Panc1 (cell line): ENCODE results near the gene SV2B. TPM values are rescaled to one million over a fixed set of nuclear protein-coding genes. Genes with fewer than 3 reads are reported as not detected.

ENCODE experiments used
- ATAC-seq: fragments of 200-7000 bp; cut with Tn5 transposase; 2 replicates; pipeline ENCODE4 v1.9.1; 2020; ENCODE audit warnings: mild to moderate bottlenecking, moderate library complexity
- BruUV-seq: library from RNA; stranded (reverse); fragments of 400-500 nt; replicated peaks from 2 replicates; lab custom pipeline; 2021; lab: Mats Ljungman, UMichigan
- CTCF ChIA-PET: fragments of 300-600 bp; sonication (Branson Sonifier 250); formaldehyde crosslinking; loops from one replicate; lab custom pipeline; 2022; ENCODE audit warnings: antibody characterized with exemption; lab: Charles Lee
- POLR2A ChIA-PET: fragments of 300-600 bp; sonication (Branson Sonifier 250); formaldehyde crosslinking; loops from one replicate; lab custom pipeline; 2022; ENCODE audit warnings: antibody characterized with exemption; lab: Charles Lee
- DNase-seq: peaks from one replicate; pipeline ENCODE4 v3.0.0-alpha.2; 2010; ENCODE audit warnings: low read depth, low spot score
- H3K27ac ChIP-seq: 2 replicates; pipeline ENCODE4 v1.5.1; 2011; ENCODE audit warnings: mild to moderate bottlenecking, low read length, inconsistent platforms
- H3K27me3 ChIP-seq: fragments of 200-500 bp; sonication (Bioruptor generic); 2 replicates; pipeline ENCODE4 v1.6.0; 2014; ENCODE audit warnings: low read length, inconsistent platforms; ENCODE audit not compliant: control insufficient read depth, insufficient read depth
- H3K36me3 ChIP-seq: fragments of 200-500 bp; sonication (Bioruptor generic); 2 replicates; pipeline ENCODE4 v1.5.1; 2014; ENCODE audit warnings: inconsistent platforms, mild to moderate bottlenecking, low read length, moderate library complexity; ENCODE audit not compliant: control insufficient read depth, insufficient read depth
- H3K4me1 ChIP-seq: 2 replicates; pipeline ENCODE4 v1.5.1; 2011; ENCODE audit warnings: inconsistent platforms, mild to moderate bottlenecking, low read length, moderate library complexity; ENCODE audit not compliant: control insufficient read depth, insufficient read depth
- H3K4me3 ChIP-seq, 2 experiments: 2 replicates each; pipeline ENCODE4 v1.5.1; 2011 to 2012; ENCODE audit warnings: low read depth in 2 of 2, low read length in 2 of 2, mild to moderate bottlenecking in 2 of 2, inconsistent platforms in 1 of 2, moderate library complexity in 1 of 2
- H3K9me3 ChIP-seq: fragments of 200-500 bp; sonication (Bioruptor generic); 2 replicates; pipeline ENCODE4 v1.5.1; 2014; ENCODE audit warnings: low read depth, mild to moderate bottlenecking, inconsistent platforms, low read length, moderate library complexity; ENCODE audit not compliant: control insufficient read depth, insufficient read depth
- POLR2AphosphoS5 ChIP-seq: IDR thresholded peaks from 2 replicates; pipeline ENCODE4 v1.6.1; 2012; ENCODE audit warnings: mild to moderate bottlenecking, low read depth, low read length, moderate library complexity
- SIN3A ChIP-seq: IDR thresholded peaks from 2 replicates; pipeline ENCODE4 v1.6.1; 2012; ENCODE audit warnings: low read depth, mild to moderate bottlenecking, low read length, moderate library complexity, borderline replicate concordance; ENCODE audit not compliant: insufficient read depth
- TCF7L2 ChIP-seq: IDR thresholded peaks from 2 replicates; pipeline ENCODE4 v1.6.1; 2011; ENCODE audit warnings: mild to moderate bottlenecking, low read depth, low read length, inconsistent platforms
- in situ Hi-C: cut with HindIII; loops from 2 replicates; pipeline ENCODE4 v1.10.0; 2016; ENCODE audit warnings: low sequenced_read_pairs, low pct_unique_long_range_greater_than_20kb
- intact Hi-C: fragments of 100-400 bp; cut with micrococcal nuclease; formaldehyde crosslinking; loops from one replicate; pipeline ENCODE4 v1.10.0; 2022; ENCODE audit not compliant: unreplicated experiment
- total RNA-seq: library from RNA; stranded (reverse); gene quantifications from one replicate; pipeline ENCODE4 v1.2.1, GENCODE V29; 2021; ENCODE audit not compliant: unreplicated experiment
- TF ChIP-seq, protein P1 (sequence below): fragments of 450-650 bp; IDR thresholded peaks from 2 replicates; pipeline ENCODE4 v1.5.1; 2017; ENCODE audit warnings: mild to moderate bottlenecking
- TF ChIP-seq, protein P2 (sequence below), 2 experiments: IDR thresholded peaks; 2 replicates each; pipeline ENCODE4 v1.6.1; 2011 to 2012; ENCODE audit warnings: low read depth in 2 of 2, control low read depth in 1 of 2, low read length in 1 of 2, mild to moderate bottlenecking in 1 of 2, moderate library complexity in 1 of 2; ENCODE audit not compliant: insufficient read depth in 1 of 2

Gene SV2B
- total RNA-seq, 1 experiment from 2014 or later, result not detected

DNA sequence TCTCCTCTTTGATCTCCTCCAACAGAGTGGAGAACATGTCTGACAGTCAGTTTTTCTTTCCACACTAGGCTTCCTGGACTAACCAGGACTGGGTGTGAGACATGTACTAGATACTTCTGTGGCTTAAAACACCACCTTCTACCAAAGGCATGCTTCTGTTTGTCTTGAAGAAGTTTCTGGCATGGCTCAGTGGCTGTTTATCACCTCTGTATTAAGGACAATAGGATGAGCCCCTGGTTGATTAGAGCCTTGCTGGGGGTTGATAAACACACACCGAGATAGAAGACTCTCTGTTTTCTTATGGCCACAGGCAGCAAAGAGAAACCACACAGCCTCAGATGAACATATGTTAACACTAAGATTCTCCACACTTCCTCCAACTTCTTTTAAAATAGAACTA, 40.5 kb downstream of the SV2B start:
- in situ Hi-C loops (no loop called here), intact Hi-C loops (no loop called here)
- DNase-seq (no peak), ATAC-seq (no peak)
- ChIA-PET POLR2A (no interaction called here), CTCF (no interaction called here)
- Histone ChIP-seq H3K4me3 (no peak overlapping the region), H3K4me1 (no peaks in the 10 kb centered on the region), H3K9me3 (no peaks in the 10 kb centered on the region), H3K27me3 (peaks cover 3% of the 10 kb centered on the region; the same call in 1 of the 2 replicates), H3K27ac (no peak overlapping the region), H3K36me3 (no peaks in the 10 kb centered on the region)
- TF ChIP-seq, protein P1, sequence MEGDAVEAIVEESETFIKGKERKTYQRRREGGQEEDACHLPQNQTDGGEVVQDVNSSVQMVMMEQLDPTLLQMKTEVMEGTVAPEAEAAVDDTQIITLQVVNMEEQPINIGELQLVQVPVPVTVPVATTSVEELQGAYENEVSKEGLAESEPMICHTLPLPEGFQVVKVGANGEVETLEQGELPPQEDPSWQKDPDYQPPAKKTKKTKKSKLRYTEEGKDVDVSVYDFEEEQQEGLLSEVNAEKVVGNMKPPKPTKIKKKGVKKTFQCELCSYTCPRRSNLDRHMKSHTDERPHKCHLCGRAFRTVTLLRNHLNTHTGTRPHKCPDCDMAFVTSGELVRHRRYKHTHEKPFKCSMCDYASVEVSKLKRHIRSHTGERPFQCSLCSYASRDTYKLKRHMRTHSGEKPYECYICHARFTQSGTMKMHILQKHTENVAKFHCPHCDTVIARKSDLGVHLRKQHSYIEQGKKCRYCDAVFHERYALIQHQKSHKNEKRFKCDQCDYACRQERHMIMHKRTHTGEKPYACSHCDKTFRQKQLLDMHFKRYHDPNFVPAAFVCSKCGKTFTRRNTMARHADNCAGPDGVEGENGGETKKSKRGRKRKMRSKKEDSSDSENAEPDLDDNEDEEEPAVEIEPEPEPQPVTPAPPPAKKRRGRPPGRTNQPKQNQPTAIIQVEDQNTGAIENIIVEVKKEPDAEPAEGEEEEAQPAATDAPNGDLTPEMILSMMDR, result no peak
- TF ChIP-seq POLR2AphosphoS5, result no peak
- TF ChIP-seq, protein P2, sequence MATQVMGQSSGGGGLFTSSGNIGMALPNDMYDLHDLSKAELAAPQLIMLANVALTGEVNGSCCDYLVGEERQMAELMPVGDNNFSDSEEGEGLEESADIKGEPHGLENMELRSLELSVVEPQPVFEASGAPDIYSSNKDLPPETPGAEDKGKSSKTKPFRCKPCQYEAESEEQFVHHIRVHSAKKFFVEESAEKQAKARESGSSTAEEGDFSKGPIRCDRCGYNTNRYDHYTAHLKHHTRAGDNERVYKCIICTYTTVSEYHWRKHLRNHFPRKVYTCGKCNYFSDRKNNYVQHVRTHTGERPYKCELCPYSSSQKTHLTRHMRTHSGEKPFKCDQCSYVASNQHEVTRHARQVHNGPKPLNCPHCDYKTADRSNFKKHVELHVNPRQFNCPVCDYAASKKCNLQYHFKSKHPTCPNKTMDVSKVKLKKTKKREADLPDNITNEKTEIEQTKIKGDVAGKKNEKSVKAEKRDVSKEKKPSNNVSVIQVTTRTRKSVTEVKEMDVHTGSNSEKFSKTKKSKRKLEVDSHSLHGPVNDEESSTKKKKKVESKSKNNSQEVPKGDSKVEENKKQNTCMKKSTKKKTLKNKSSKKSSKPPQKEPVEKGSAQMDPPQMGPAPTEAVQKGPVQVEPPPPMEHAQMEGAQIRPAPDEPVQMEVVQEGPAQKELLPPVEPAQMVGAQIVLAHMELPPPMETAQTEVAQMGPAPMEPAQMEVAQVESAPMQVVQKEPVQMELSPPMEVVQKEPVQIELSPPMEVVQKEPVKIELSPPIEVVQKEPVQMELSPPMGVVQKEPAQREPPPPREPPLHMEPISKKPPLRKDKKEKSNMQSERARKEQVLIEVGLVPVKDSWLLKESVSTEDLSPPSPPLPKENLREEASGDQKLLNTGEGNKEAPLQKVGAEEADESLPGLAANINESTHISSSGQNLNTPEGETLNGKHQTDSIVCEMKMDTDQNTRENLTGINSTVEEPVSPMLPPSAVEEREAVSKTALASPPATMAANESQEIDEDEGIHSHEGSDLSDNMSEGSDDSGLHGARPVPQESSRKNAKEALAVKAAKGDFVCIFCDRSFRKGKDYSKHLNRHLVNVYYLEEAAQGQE (IDR thresholded peaks at IDR 0.05; ENCODE audit: insufficient read depth in 1 of 2, low read depth in 2 of 2, low read length in 1 of 2), result no peak
- no peak for TF ChIP-seq SIN3A
- TF ChIP-seq TCF7L2, result no peak
- no TSS peak for BruUV-seq

DNA sequence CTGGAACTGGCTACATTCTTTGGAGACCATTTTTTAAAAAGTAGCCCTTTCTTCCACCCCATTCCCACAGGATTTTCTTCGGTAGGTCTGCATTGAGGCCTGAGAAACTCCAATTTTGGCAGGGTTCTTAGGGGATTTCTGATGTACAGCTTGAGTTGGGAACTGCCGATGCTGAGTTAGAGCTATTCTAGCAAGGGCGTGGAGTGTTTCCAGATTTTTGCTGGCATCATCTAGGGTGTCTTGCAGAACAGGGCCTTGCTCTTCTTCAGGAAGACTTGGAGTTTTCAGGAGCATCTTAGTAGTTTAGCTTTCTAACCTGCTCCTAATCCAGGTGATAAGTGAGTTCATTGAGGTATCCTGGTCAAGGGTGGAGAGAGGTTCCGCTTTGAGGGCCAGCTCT, 41.0 kb downstream of the SV2B start:
- Histone ChIP-seq H3K4me1 (no peaks in the 10 kb centered on the region), H3K4me3 (no peak overlapping the region), H3K27me3 (peaks cover 3% of the 10 kb centered on the region; the same call in 1 of the 2 replicates), H3K36me3 (no peaks in the 10 kb centered on the region), H3K9me3 (no peaks in the 10 kb centered on the region), H3K27ac (no peak overlapping the region)
- DNase-seq, result no peak
- in situ Hi-C loops, result no loop called here
- intact Hi-C loops, result no loop called here
- POLR2A ChIA-PET, result no interaction called here
- TF ChIP-seq, protein P2 (IDR thresholded peaks at IDR 0.05; ENCODE audit: insufficient read depth in 1 of 2, low read depth in 2 of 2, low read length in 1 of 2), result no peak
- TF ChIP-seq, protein P1, result no peak
- no TSS peak for BruUV-seq
- no peak for ATAC-seq
- CTCF ChIA-PET, result interaction anchor here (0.6 kb wide), 1 partner anchor 31 kb away, joined by 3 read pairs; no protein-coding TSS in a partner anchor
